ENCODE measurements around the gene SERPINE1. TPM values are rescaled to one million over a fixed set of nuclear protein-coding genes. Genes with fewer than 3 reads are reported as not detected.

Gene SERPINE1
- total and polyA plus RNA-seq, 2 of the 13 experiments (the other 11 are each of a cell fraction or from before 2014, with no cell fraction given), result 21.2 to 1,576 TPM

DNA sequence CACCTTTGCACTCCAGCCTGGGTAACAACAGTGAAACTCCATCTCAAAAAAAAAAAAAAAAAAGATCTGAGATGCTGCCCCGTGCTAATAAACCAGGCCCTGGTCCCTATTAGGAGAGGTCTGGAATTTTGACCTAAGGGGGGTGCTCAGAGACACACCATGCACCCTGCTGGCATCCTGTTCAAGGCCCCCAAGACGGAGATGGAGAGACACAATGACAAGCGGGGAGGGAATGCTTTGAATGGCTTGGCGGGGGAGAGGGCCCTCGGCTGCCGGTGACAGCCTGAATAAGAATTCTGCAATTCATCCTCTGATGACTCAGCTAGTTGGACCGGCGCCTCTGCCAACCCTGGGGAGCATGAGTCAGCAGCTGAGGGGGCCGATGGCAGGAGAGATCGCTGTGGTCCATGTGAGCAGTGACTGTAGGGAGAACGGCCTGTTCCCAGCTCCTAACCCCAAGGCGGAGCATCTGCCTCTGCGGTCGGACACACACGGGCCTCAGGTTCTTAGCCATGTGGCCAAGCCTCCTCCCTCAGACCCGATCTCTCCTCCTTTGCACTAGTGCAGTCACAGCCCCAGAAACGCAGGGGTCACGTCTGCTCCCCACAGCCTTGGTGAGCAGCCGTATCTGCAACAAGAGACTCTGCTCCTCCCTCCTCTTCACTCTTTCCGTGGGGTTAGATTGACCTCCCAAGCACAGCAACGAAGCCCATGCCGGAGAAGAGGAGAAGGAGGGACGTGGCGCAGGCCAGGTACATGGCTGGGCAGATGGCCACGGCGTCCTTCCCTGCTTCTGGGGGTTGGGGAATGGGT lies 26.7 kb upstream of the SERPINE1 start:
- POLR2A ChIA-PET, result interaction anchor here (0.9 to 6.3 kb wide), 5 partner anchors 22 to 183 kb away, joined by 3 to 56 read pairs (median 3); partner anchors contain the start of genes CLDN15 and SERPINE1
- no TSS peak for BruUV-seq (replicated peaks)
- H3K9ac ChIP-seq (ENCODE audit: insufficient read depth, low read depth, low read length), result peak overlapping the region; percentile 52
- H3K4me1 ChIP-seq (ENCODE audit: insufficient read depth, low read length), result peaks cover 79% of the 10 kb centered on the region
- WGBS (ENCODE audit: low lambda C conversion rate), result 35% methylated on average over 18 of the region's 26 CpGs
- DNase-seq (ENCODE audit: low spot score) (peak; percentile 88), FAIRE-seq (peak; percentile 73), ATAC-seq (peak; percentile 81)
- no peaks in the 10 kb centered on the region for H3K36me3 ChIP-seq (replicated peaks in 1 of 2; ENCODE audit: control insufficient read depth in 1 of 2, insufficient read depth in 2 of 2, low read length in 2 of 2)
- no peaks in the 10 kb centered on the region for H3K79me2 ChIP-seq (ENCODE audit: insufficient read depth, low read length)
- no peaks in the 10 kb centered on the region for H3K9me3 ChIP-seq (ENCODE audit: low read length)
- CTCF ChIA-PET (ENCODE audit: low intra/inter-chr PET ratio, low total read pairs), result no interaction called here
- H3K4me3 ChIP-seq (replicated peaks in 1 of 3; ENCODE audit: insufficient read depth in 1 of 3, low read depth in 2 of 3, low read length in 3 of 3), result peak overlapping the region in 1 of 3 experiments; percentile 52; a peak in 2 of 6 replicates
- H4K20me1 ChIP-seq (ENCODE audit: insufficient read depth, low read length), result no peaks in the 10 kb centered on the region
- intact Hi-C loops (cut with micrococcal nuclease; ENCODE audit: unreplicated experiment), result loop anchor here (2.0 kb wide), 1 partner anchor 27 kb away; the partner anchor contains the start of gene SERPINE1
- no peak overlapping the region for H2AFZ ChIP-seq (ENCODE audit: low read length)
- in situ Hi-C loops (cut with HindIII; ENCODE audit: extremely low pct_ligation_motif_present, low pct_unique_long_range_greater_than_20kb), result loop anchor here (5.0 kb wide), 1 partner anchor 37 kb away; no protein-coding TSS in a partner anchor
- H3K27ac ChIP-seq (ENCODE audit: extremely low read length, insufficient read depth, low read length), result peak overlapping the region; percentile 61
- peak overlapping the region; percentile 73 for H3K4me2 ChIP-seq (ENCODE audit: low read depth, low read length)
- no peaks in the 10 kb centered on the region for H3K27me3 ChIP-seq (ENCODE audit: control insufficient read depth in 1 of 2, insufficient read depth in 2 of 2, low read length in 2 of 2)
- TF ChIP-seq ZNF292 (CRISPR knock-in tag; IDR thresholded peaks at IDR 0.05; ENCODE audit: borderline replicate concordance, low read depth), result peak; percentile 78; the same call in 1 of the 2 replicates
- peak; percentile 69; the same call in 1 of the 2 replicates for TF ChIP-seq KDM5B (CRISPR knock-in tag; IDR thresholded peaks at IDR 0.05; ENCODE audit: borderline replicate concordance)
- TF ChIP-seq AGO1 (IDR thresholded peaks at IDR 0.05; ENCODE audit: low read depth, low read length, poor library complexity, severe bottlenecking), result no peak
- TF ChIP-seq, protein P1, sequence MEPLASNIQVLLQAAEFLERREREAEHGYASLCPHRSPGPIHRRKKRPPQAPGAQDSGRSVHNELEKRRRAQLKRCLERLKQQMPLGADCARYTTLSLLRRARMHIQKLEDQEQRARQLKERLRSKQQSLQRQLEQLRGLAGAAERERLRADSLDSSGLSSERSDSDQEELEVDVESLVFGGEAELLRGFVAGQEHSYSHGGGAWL (CRISPR knock-in tag; IDR thresholded peaks at IDR 0.05), result peak; percentile 22; the same call in 1 of the 2 replicates
- TF ChIP-seq SOX5 (CRISPR knock-in tag; IDR thresholded peaks at IDR 0.05; ENCODE audit: borderline replicate concordance), result peak; percentile 71
- no peak for TF ChIP-seq THYN1 (CRISPR knock-in tag; IDR thresholded peaks at IDR 0.05; ENCODE audit: borderline replicate concordance, low read depth)
- peak; percentile 72 for TF ChIP-seq ZFY (CRISPR knock-in tag; IDR thresholded peaks at IDR 0.05)
- peak; percentile 49; the same call in 1 of the 2 replicates for TF ChIP-seq SSRP1 (CRISPR knock-in tag; IDR thresholded peaks at IDR 0.05)
- TF ChIP-seq, protein P2, sequence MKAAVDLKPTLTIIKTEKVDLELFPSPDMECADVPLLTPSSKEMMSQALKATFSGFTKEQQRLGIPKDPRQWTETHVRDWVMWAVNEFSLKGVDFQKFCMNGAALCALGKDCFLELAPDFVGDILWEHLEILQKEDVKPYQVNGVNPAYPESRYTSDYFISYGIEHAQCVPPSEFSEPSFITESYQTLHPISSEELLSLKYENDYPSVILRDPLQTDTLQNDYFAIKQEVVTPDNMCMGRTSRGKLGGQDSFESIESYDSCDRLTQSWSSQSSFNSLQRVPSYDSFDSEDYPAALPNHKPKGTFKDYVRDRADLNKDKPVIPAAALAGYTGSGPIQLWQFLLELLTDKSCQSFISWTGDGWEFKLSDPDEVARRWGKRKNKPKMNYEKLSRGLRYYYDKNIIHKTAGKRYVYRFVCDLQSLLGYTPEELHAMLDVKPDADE (CRISPR knock-in tag; IDR thresholded peaks at IDR 0.05), result no peak
- peak; percentile 77 for TF ChIP-seq HDAC1 (CRISPR knock-in tag; IDR thresholded peaks at IDR 0.05)
- 0 out of 2 replicates have a peak, but pooled peaks have one; percentile 9 for TF ChIP-seq ZNF547 (CRISPR knock-in tag; IDR thresholded peaks at IDR 0.05)
- no peak for TF ChIP-seq ARNT (IDR thresholded peaks at IDR 0.05)
- no peak for TF ChIP-seq ZMYM2 (CRISPR knock-in tag; IDR thresholded peaks at IDR 0.05)
- TF ChIP-seq, protein P3, sequence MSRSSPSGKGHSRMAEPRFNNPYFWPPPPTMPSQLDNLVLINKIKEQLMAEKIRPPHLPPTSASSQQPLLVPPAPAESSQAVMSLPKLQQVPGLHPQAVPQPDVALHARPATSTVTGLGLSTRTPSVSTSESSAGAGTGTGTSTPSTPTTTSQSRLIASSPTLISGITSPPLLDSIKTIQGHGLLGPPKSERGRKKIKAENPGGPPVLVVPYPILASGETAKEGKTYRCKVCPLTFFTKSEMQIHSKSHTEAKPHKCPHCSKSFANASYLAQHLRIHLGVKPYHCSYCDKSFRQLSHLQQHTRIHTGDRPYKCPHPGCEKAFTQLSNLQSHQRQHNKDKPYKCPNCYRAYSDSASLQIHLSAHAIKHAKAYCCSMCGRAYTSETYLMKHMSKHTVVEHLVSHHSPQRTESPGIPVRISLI (CRISPR knock-in tag; IDR thresholded peaks at IDR 0.05; ENCODE audit: borderline replicate concordance), result peak; percentile 65
- TF ChIP-seq ZNF792 (CRISPR knock-in tag; IDR thresholded peaks at IDR 0.05), result peak; percentile 58; the same call in 1 of the 2 replicates
- TF ChIP-seq, protein P4, sequence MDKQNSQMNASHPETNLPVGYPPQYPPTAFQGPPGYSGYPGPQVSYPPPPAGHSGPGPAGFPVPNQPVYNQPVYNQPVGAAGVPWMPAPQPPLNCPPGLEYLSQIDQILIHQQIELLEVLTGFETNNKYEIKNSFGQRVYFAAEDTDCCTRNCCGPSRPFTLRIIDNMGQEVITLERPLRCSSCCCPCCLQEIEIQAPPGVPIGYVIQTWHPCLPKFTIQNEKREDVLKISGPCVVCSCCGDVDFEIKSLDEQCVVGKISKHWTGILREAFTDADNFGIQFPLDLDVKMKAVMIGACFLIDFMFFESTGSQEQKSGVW (CRISPR knock-in tag; IDR thresholded peaks at IDR 0.05; ENCODE audit: borderline replicate concordance), result no peak
- TF ChIP-seq NR2F6 (IDR thresholded peaks at IDR 0.05), result peak; percentile 49
- TF ChIP-seq NR2F6 (CRISPR knock-in tag; IDR thresholded peaks at IDR 0.05), result peak; percentile 70
- peak; percentile 34; the same call in 1 of the 2 replicates for TF ChIP-seq STAG1 (CRISPR knock-in tag; IDR thresholded peaks at IDR 0.05)
- TF ChIP-seq, protein P5, sequence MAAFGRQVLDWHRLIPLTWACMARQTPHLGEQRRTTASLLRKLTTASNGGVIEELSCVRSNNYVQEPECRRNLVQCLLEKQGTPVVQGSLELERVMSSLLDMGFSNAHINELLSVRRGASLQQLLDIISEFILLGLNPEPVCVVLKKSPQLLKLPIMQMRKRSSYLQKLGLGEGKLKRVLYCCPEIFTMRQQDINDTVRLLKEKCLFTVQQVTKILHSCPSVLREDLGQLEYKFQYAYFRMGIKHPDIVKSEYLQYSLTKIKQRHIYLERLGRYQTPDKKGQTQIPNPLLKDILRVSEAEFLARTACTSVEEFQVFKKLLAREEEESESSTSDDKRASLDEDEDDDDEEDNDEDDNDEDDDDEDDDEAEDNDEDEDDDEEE (CRISPR knock-in tag; IDR thresholded peaks at IDR 0.05), result 0 out of 2 replicates have a peak, but pooled peaks have one; percentile 70

Data from HepG2 (cell line).